HEK293 (cell line): ENCODE measurements around the gene ADAM33.

Experiments
- CTCF ChIA-PET: fragments of 350-600 bp; formaldehyde crosslinking; extraction: SDS; loops from one replicate; lab custom pipeline; 2021; ENCODE audit warnings: antibody characterized with exemption; lab: Yijun Ruan, JAX
- POLR2A ChIA-PET: fragments of 300-600 bp; formaldehyde crosslinking; extraction: SDS; loops from one replicate; lab custom pipeline; 2020; ENCODE audit warnings: antibody characterized with exemption, inconsistent platforms; lab: Yijun Ruan, JAX
- H3K27ac ChIP-seq: fragments of 200-500 bp; sonication (Bioruptor generic); 2 replicates; pipeline ENCODE4 v1.5.1; 2014; ENCODE audit warnings: low read depth, low read length, control low read depth, inconsistent platforms; ENCODE audit errors: extremely low read depth
- H3K36me3 ChIP-seq, 2 experiments: fragments of 200-500 bp in 1 of 2; sonication (Bioruptor generic) in 1 of 2; 1 replicate in 1 of 2; 2 replicates in 1 of 2; pipeline ENCODE4 v1.5.1; 2014 to 2017; ENCODE audit warnings: inconsistent platforms in 2 of 2, low read length in 2 of 2; ENCODE audit not compliant: control insufficient read depth in 2 of 2, insufficient read depth in 1 of 2
- H3K4me1 ChIP-seq: fragments of 200-500 bp; sonication (Bioruptor generic); 2 replicates; pipeline ENCODE4 v1.5.1; 2014; ENCODE audit warnings: mild to moderate bottlenecking, low read length, inconsistent platforms; ENCODE audit not compliant: control insufficient read depth, insufficient read depth
- H3K4me3 ChIP-seq: 2 replicates; pipeline ENCODE4 v1.5.1; 2011; ENCODE audit warnings: low read depth, mild to moderate bottlenecking, control low read depth, low read length, moderate library complexity
- H3K9me3 ChIP-seq: fragments of 200-500 bp; sonication (Bioruptor generic); 2 replicates; pipeline ENCODE4 v1.5.1; 2014; ENCODE audit warnings: low read depth, low read length, inconsistent platforms; ENCODE audit not compliant: control insufficient read depth, insufficient read depth
- GLIS1 ChIP-seq: fragments of 450-650 bp; formaldehyde crosslinking; IDR thresholded peaks from 2 replicates; pipeline ENCODE4 v1.5.1; 2016; ENCODE audit warnings: missing biosample characterization, missing genetic modification characterization
- HOXC10 ChIP-seq: sonication (generic); formaldehyde crosslinking; IDR thresholded peaks from 2 replicates; pipeline ENCODE4 v1.8.1; 2023; ENCODE audit warnings: mild to moderate bottlenecking, missing genetic modification reagents
- KLF1 ChIP-seq: fragments of 450-650 bp; formaldehyde crosslinking; IDR thresholded peaks from 2 replicates; pipeline ENCODE4 v1.5.1; 2016; ENCODE audit warnings: missing biosample characterization, missing genetic modification characterization
- REST ChIP-seq: fragments of 450-650 bp; formaldehyde crosslinking; IDR thresholded peaks from 2 replicates; pipeline ENCODE4 v1.5.1; 2016; ENCODE audit warnings: missing biosample characterization, missing genetic modification characterization
- YY1 ChIP-seq: fragments of 450-650 bp; formaldehyde crosslinking; IDR thresholded peaks from 2 replicates; pipeline ENCODE4 v1.5.1; 2018; ENCODE audit warnings: missing biosample characterization, missing genetic modification characterization
- ZBTB26 ChIP-seq: fragments of 450-650 bp; formaldehyde crosslinking; optimal IDR thresholded peaks from 2 replicates; pipeline ENCODE3; 2016; ENCODE audit warnings: missing biosample characterization, mild to moderate bottlenecking, missing genetic modification characterization
- ZFHX2 ChIP-seq: fragments of 450-650 bp; formaldehyde crosslinking; conservative IDR thresholded peaks from 2 replicates; pipeline ENCODE4 v1.5.1; 2016; ENCODE audit warnings: missing biosample characterization, missing genetic modification characterization
- ZNF221 ChIP-seq: fragments of 450-650 bp; formaldehyde crosslinking; IDR thresholded peaks from 2 replicates; pipeline ENCODE4 v1.5.1; 2017; ENCODE audit warnings: missing biosample characterization, missing genetic modification characterization, borderline replicate concordance
- ZNF248 ChIP-seq: fragments of 450-650 bp; formaldehyde crosslinking; IDR thresholded peaks from 2 replicates; pipeline ENCODE4 v1.5.1; 2017; ENCODE audit warnings: missing biosample characterization, missing genetic modification characterization
- ZNF292 ChIP-seq: fragments of 450-650 bp; formaldehyde crosslinking; IDR thresholded peaks from 2 replicates; pipeline ENCODE4 v1.5.1; 2016; ENCODE audit warnings: low read depth, missing biosample characterization, missing genetic modification characterization, borderline replicate concordance
- ZNF513 ChIP-seq: fragments of 450-650 bp; IDR thresholded peaks from 2 replicates; pipeline ENCODE4 v1.5.1; 2018; ENCODE audit warnings: missing biosample characterization, missing genetic modification characterization
- ZNF629 ChIP-seq: fragments of 450-650 bp; formaldehyde crosslinking; IDR thresholded peaks from 2 replicates; pipeline ENCODE4 v1.5.1; 2017; ENCODE audit warnings: missing biosample characterization, missing genetic modification characterization
- ZNF707 ChIP-seq: fragments of 450-650 bp; formaldehyde crosslinking; IDR thresholded peaks from 2 replicates; pipeline ENCODE4 v1.5.1; 2016; ENCODE audit warnings: missing biosample characterization, missing genetic modification characterization
- ZNF768 ChIP-seq: fragments of 450-650 bp; formaldehyde crosslinking; IDR thresholded peaks from 2 replicates; pipeline ENCODE4 v1.5.1; 2018; ENCODE audit warnings: missing biosample characterization, mild to moderate bottlenecking, missing genetic modification characterization
- TF ChIP-seq, protein P1 (sequence below): fragments of 450-650 bp; formaldehyde crosslinking; IDR thresholded peaks from 2 replicates; pipeline ENCODE4 v1.5.1; 2016; ENCODE audit warnings: missing biosample characterization, missing genetic modification characterization
- TF ChIP-seq, protein P2 (sequence below): fragments of 450-650 bp; formaldehyde crosslinking; IDR thresholded peaks from 2 replicates; pipeline ENCODE4 v1.5.1; 2016; ENCODE audit warnings: missing biosample characterization, missing genetic modification characterization, borderline replicate concordance

ADAM33 gene, protein sequence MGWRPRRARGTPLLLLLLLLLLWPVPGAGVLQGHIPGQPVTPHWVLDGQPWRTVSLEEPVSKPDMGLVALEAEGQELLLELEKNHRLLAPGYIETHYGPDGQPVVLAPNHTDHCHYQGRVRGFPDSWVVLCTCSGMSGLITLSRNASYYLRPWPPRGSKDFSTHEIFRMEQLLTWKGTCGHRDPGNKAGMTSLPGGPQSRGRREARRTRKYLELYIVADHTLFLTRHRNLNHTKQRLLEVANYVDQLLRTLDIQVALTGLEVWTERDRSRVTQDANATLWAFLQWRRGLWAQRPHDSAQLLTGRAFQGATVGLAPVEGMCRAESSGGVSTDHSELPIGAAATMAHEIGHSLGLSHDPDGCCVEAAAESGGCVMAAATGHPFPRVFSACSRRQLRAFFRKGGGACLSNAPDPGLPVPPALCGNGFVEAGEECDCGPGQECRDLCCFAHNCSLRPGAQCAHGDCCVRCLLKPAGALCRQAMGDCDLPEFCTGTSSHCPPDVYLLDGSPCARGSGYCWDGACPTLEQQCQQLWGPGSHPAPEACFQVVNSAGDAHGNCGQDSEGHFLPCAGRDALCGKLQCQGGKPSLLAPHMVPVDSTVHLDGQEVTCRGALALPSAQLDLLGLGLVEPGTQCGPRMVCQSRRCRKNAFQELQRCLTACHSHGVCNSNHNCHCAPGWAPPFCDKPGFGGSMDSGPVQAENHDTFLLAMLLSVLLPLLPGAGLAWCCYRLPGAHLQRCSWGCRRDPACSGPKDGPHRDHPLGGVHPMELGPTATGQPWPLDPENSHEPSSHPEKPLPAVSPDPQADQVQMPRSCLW

DNA sequence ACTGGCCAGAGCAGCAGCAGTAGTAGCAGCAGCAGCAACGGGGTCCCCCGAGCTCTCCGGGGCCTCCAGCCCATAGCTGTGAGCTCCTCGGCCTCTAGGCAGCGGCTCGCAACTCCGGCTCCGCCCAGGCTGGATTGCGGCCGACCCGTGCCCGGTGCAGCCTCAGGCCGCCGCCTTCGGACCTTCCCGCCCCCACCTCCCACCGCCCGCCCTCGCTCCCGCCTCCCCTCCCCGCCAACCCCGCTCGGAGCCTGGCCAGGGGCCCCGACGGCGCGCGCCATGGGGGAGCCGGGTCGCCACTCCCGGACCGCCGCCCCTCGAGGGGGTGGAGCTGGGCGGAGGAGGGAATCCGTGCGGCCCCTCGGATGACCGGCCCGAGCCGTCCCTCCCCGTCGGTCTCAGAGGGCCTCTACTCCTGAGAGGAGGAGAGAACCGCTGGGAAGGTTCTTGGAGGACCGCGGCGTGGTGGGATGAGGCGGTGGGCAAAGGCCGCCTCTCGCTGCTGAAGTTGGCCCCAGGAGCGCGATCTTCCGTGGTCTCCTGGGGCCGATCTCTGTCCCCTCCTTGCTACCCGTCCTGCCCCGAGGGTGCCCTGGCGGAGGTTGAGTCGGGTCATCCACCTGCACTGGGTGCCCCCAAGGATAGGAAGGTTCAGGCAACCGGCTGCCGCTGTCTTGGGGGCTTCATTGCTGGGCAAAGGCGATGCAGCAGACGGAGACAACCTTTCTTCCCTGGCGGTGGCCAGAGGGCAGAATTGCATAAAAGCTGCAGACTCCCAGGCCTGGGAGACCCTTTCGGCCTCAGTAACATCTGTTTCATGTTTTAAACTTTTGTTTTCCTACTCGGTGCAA lies at the start of gene ADAM33:
ADAM33 (minus strand) TSS at position 80 of the 851 bp plus-strand sequence; CDS start at position 74, 6 bp downstream.
- ChIA-PET POLR2A (no interaction called here), CTCF (interaction anchor here (0.6 to 2.8 kb wide), 4 partner anchors 14 to 97 kb away, joined by 3 to 21 read pairs (median 3); no protein-coding TSS in a partner anchor)
- H3K4me1 ChIP-seq, result no peaks in the 10 kb centered on the region; the same call in 1 of the 2 replicates
- no peaks in the 10 kb centered on the region for H3K36me3 ChIP-seq
- H3K27ac ChIP-seq, result no peak within 1 kb of the TSS
- no peak within 1 kb of the TSS for H3K4me3 ChIP-seq
- no peaks in the 10 kb centered on the region for H3K9me3 ChIP-seq
- no peak for TF ChIP-seq ZBTB26 (tag by site-specific recombination)
- no peak for TF ChIP-seq ZNF768 (tag by site-specific recombination)
- no peak for TF ChIP-seq ZNF292
- no peak for TF ChIP-seq ZNF513 (tag by site-specific recombination)
- TF ChIP-seq HOXC10 (CRISPR knock-in tag), result no peak
- TF ChIP-seq, protein P1, sequence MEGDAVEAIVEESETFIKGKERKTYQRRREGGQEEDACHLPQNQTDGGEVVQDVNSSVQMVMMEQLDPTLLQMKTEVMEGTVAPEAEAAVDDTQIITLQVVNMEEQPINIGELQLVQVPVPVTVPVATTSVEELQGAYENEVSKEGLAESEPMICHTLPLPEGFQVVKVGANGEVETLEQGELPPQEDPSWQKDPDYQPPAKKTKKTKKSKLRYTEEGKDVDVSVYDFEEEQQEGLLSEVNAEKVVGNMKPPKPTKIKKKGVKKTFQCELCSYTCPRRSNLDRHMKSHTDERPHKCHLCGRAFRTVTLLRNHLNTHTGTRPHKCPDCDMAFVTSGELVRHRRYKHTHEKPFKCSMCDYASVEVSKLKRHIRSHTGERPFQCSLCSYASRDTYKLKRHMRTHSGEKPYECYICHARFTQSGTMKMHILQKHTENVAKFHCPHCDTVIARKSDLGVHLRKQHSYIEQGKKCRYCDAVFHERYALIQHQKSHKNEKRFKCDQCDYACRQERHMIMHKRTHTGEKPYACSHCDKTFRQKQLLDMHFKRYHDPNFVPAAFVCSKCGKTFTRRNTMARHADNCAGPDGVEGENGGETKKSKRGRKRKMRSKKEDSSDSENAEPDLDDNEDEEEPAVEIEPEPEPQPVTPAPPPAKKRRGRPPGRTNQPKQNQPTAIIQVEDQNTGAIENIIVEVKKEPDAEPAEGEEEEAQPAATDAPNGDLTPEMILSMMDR (tag by site-specific recombination), result no peak
- no peak for TF ChIP-seq ZNF248
- no peak for TF ChIP-seq GLIS1 (tag by site-specific recombination)
- TF ChIP-seq REST (tag by site-specific recombination), result no peak
- TF ChIP-seq, protein P2, sequence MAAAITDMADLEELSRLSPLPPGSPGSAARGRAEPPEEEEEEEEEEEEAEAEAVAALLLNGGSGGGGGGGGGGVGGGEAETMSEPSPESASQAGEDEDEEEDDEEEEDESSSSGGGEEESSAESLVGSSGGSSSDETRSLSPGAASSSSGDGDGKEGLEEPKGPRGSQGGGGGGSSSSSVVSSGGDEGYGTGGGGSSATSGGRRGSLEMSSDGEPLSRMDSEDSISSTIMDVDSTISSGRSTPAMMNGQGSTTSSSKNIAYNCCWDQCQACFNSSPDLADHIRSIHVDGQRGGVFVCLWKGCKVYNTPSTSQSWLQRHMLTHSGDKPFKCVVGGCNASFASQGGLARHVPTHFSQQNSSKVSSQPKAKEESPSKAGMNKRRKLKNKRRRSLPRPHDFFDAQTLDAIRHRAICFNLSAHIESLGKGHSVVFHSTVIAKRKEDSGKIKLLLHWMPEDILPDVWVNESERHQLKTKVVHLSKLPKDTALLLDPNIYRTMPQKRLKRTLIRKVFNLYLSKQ (tag by site-specific recombination), result no peak
- no peak for TF ChIP-seq ZNF629 (tag by site-specific recombination)
- TF ChIP-seq YY1 (tag by site-specific recombination), result no peak
- no peak for TF ChIP-seq ZNF221
- no peak for TF ChIP-seq KLF1
- no peak for TF ChIP-seq ZNF707
- no peak for TF ChIP-seq ZFHX2
